AG04450 (cell line): ENCODE results near the gene PRKD2. TPM values are rescaled to one million over a fixed set of nuclear protein-coding genes. Genes with fewer than 3 reads are reported as not detected.

Source experiments
- CTCF ChIA-PET: fragments of 300-600, 350-600 bp; formaldehyde crosslinking; extraction: SDS; loops from one replicate; lab custom pipeline; 2022; ENCODE audit warnings: antibody characterized with exemption, inconsistent platforms; lab: Charles Lee
- POLR2A ChIA-PET: fragments of 350-600 bp; formaldehyde crosslinking; extraction: SDS; loops from one replicate; lab custom pipeline; 2021; ENCODE audit warnings: antibody characterized with exemption, inconsistent platforms; lab: Yijun Ruan, JAX
- DNase-seq: peaks from one replicate; pipeline ENCODE4 v3.0.0-alpha.2; 2011; ENCODE audit warnings: low read depth, low spot score
- H3K27ac ChIP-seq: one replicate; pipeline ENCODE4 v1.5.1; 2012; ENCODE audit warnings: low read depth, low read length, control low read depth
- H3K27me3 ChIP-seq: one replicate; pipeline ENCODE4 v1.6.0; 2012; ENCODE audit warnings: low read length; ENCODE audit not compliant: control insufficient read depth, insufficient read depth
- H3K4me3 ChIP-seq: 2 replicates; pipeline ENCODE4 v1.5.1; 2011; ENCODE audit warnings: mild to moderate bottlenecking, low read depth, low read length, control low read depth
- H3K9me3 ChIP-seq: 2 replicates; pipeline ENCODE4 v1.5.1; 2012; ENCODE audit warnings: low read length; ENCODE audit not compliant: control insufficient read depth, insufficient read depth
- polyA plus RNA-seq: library from polyadenylated mRNA; depleted of rRNA; stranded (reverse); fragments of >200 nt; gene quantifications from 2 replicates; pipeline ENCODE4 v1.2.3, GENCODE V29; 2011
- TF ChIP-seq, protein P1 (sequence below): IDR thresholded peaks from 2 replicates; pipeline ENCODE4 v1.5.1; 2011; ENCODE audit warnings: low read depth, low read length, control low read depth, inconsistent platforms

Gene PRKD2
- polyA plus RNA-seq, 1 experiment = 6.7 TPM

- no peak for DNase-seq
- no peaks in the 10 kb centered on the region; the same call in 1 of the 2 replicates for H3K9me3 ChIP-seq
- H3K4me3 ChIP-seq = no peak overlapping the region
- H3K27ac ChIP-seq = no peak overlapping the region
- POLR2A ChIA-PET = no interaction called here
- CTCF ChIA-PET = interaction anchor here (0.5 to 0.9 kb wide), 2 partner anchors 18 to 118 kb away, joined by 3 to 4 read pairs; no protein-coding TSS in a partner anchor
- H3K27me3 ChIP-seq = no peaks in the 10 kb centered on the region
- TF ChIP-seq, protein P1, sequence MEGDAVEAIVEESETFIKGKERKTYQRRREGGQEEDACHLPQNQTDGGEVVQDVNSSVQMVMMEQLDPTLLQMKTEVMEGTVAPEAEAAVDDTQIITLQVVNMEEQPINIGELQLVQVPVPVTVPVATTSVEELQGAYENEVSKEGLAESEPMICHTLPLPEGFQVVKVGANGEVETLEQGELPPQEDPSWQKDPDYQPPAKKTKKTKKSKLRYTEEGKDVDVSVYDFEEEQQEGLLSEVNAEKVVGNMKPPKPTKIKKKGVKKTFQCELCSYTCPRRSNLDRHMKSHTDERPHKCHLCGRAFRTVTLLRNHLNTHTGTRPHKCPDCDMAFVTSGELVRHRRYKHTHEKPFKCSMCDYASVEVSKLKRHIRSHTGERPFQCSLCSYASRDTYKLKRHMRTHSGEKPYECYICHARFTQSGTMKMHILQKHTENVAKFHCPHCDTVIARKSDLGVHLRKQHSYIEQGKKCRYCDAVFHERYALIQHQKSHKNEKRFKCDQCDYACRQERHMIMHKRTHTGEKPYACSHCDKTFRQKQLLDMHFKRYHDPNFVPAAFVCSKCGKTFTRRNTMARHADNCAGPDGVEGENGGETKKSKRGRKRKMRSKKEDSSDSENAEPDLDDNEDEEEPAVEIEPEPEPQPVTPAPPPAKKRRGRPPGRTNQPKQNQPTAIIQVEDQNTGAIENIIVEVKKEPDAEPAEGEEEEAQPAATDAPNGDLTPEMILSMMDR = no peak
Measured at GRCh38 chr19:46722421-46723022, 5.6 kb upstream of the PRKD2 start.

DNA sequence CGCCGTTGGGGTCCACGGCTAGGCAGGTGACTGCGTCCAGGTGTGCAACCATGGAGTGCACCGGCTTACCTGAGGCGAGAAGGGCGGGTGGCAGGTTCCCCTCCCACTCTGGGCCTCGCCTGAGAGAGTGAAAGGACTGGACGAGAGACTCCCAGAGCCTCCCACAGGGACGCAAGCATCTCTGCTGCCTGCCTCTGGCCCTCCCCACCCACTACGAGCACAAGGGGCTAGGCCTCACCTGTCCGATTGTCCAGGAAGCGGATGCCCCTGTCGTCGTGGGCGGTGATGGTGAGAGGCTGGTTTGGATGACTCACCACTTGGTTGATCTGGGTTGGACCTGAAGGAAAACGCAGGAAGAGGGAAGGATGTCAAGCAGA lies 5.1 kb upstream of the PRKD2 start:
- ChIA-PET POLR2A (no interaction called here), CTCF (no interaction called here)
- no peaks in the 10 kb centered on the region for H3K27me3 ChIP-seq
- no peaks in the 10 kb centered on the region; the same call in 1 of the 2 replicates for H3K9me3 ChIP-seq
- no peak for DNase-seq
- H3K27ac ChIP-seq = no peak overlapping the region
- TF ChIP-seq, protein P1 = no peak
- no peak overlapping the region for H3K4me3 ChIP-seq

DNA sequence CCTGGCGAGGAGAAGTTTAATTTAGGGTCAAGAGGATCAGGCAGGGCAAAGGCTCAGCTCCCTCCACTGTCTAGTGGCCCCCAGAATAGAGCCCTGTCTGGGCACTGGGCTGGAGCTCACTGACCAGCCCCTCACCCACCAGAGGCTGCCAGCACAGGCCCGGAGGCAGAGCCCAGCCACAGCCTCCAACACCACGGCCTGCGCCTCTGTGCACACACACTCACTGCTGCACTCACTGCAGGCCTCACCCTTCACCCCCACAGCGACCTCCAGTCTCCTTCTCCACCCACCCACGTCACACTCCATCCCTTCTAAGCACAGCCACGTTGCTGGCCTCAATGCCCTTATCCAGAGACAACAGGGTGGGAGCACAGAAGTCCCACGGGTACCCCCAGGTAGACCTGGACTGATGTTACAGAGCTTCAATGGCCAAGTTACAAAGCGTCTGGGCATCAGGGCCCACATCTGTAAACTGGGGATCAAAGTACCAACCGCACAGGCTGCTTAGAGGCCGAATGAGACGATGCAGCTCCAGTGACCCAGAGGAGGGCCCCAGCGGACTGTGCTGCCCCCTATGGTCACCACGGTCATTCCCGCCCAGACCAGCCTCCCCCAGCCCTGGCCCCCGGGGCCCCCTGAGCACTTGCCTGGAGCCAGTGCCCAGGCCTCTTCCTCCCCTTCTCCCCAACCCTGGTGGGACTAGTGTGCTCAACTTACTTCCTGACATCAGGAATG lies 4.5 kb upstream of the PRKD2 start:
- no peak for DNase-seq
- ChIA-PET CTCF (interaction anchor here (1.0 kb wide), 1 partner anchor 17 kb away, joined by 4 read pairs; no protein-coding TSS in a partner anchor), POLR2A (no interaction called here)
- Histone ChIP-seq H3K9me3 (no peaks in the 10 kb centered on the region; the same call in 1 of the 2 replicates), H3K27ac (no peak overlapping the region), H3K27me3 (no peaks in the 10 kb centered on the region), H3K4me3 (no peak overlapping the region)
- TF ChIP-seq, protein P1 = peak; percentile 27; the same call in 1 of the 2 replicates

GRCh38 chr19:46720503-46721239 lies 3.8 kb upstream of the PRKD2 start:
- Histone ChIP-seq H3K27ac (no peak overlapping the region), H3K27me3 (no peaks in the 10 kb centered on the region), H3K9me3 (no peaks in the 10 kb centered on the region; the same call in 1 of the 2 replicates), H3K4me3 (no peak overlapping the region)
- CTCF ChIA-PET = interaction anchor here (0.9 to 1.0 kb wide), 2 partner anchors 8 to 17 kb away, joined by 3 to 4 read pairs; no protein-coding TSS in a partner anchor
- TF ChIP-seq, protein P1 = no peak
- POLR2A ChIA-PET = no interaction called here
- DNase-seq = no peak
